RWPE2 (cell line): ENCODE results near the gene SAMHD1.

Source experiments
- ATAC-seq: fragments of 200-7000 bp; cut with Tn5 transposase; 3 replicates; pipeline ENCODE4 v1.9.1; 2021; ENCODE audit warnings: low read depth
- DNase-seq: peaks from one replicate; pipeline ENCODE4 v3.0.0-alpha.2; 2020; ENCODE audit warnings: low spot score
- H3K27ac ChIP-seq: fragments of 450-650 bp; 2 replicates; pipeline ENCODE4 v1.5.1; 2017; ENCODE audit warnings: mild to moderate bottlenecking; ENCODE audit not compliant: poor library complexity, severe bottlenecking
- H3K27me3 ChIP-seq: fragments of 250-450 bp; sonication (Bioruptor Pico); 2 replicates; pipeline ENCODE4 v1.5.1; 2021; ENCODE audit warnings: mild to moderate bottlenecking, moderate library complexity; ENCODE audit not compliant: insufficient read depth, poor library complexity, severe bottlenecking
- H3K36me3 ChIP-seq: fragments of 250-450 bp; sonication (Bioruptor Pico); 2 replicates; pipeline ENCODE4 v1.5.1; 2020; ENCODE audit warnings: low read depth, mild to moderate bottlenecking, moderate library complexity
- H3K4me1 ChIP-seq: fragments of 250-450 bp; sonication (Bioruptor Pico); 2 replicates; pipeline ENCODE4 v1.5.1; 2021; ENCODE audit warnings: mild to moderate bottlenecking, moderate library complexity; ENCODE audit not compliant: insufficient read depth, poor library complexity, severe bottlenecking
- H3K4me3 ChIP-seq: fragments of 250-450 bp; sonication (Bioruptor Pico); 2 replicates; pipeline ENCODE4 v1.5.1; 2021; ENCODE audit warnings: mild to moderate bottlenecking, moderate library complexity; ENCODE audit not compliant: severe bottlenecking
- H3K9me3 ChIP-seq: fragments of 250-450 bp; sonication (Bioruptor Pico); 2 replicates; pipeline ENCODE4 v1.5.1; 2021; ENCODE audit warnings: mild to moderate bottlenecking, moderate library complexity; ENCODE audit not compliant: severe bottlenecking
- CTCF ChIP-seq: fragments of 450-650 bp; IDR thresholded peaks from one replicate; pipeline ENCODE4 v1.5.1; 2017; ENCODE audit warnings: mild to moderate bottlenecking, moderate library complexity; ENCODE audit not compliant: poor library complexity, severe bottlenecking

Gene SAMHD1

GRCh38 chr20:36927704-36928103 lies 23.8 kb downstream of the SAMHD1 start:
- ATAC-seq, result no peak
- Histone ChIP-seq H3K36me3 (peaks cover 73% of the 10 kb centered on the region), H3K27ac (no peak overlapping the region), H3K4me1 (no peaks in the 10 kb centered on the region), H3K27me3 (no peaks in the 10 kb centered on the region), H3K9me3 (no peaks in the 10 kb centered on the region), H3K4me3 (no peak overlapping the region)
- TF ChIP-seq CTCF, result no peak
- no peak for DNase-seq

GRCh38 chr20:36926653-36927200 lies 24.8 kb downstream of the SAMHD1 start:
- DNase-seq (no peak), ATAC-seq (no peak)
- H3K4me3 ChIP-seq, result no peak overlapping the region
- H3K9me3 ChIP-seq, result no peaks in the 10 kb centered on the region
- H3K27ac ChIP-seq, result no peak overlapping the region
- H3K4me1 ChIP-seq, result no peaks in the 10 kb centered on the region
- no peak for TF ChIP-seq CTCF
- H3K36me3 ChIP-seq, result peaks cover 68% of the 10 kb centered on the region
- no peaks in the 10 kb centered on the region for H3K27me3 ChIP-seq

- H3K4me3 ChIP-seq, result no peak overlapping the region
- H3K27me3 ChIP-seq, result no peaks in the 10 kb centered on the region
- H3K27ac ChIP-seq, result no peak overlapping the region
- H3K9me3 ChIP-seq, result no peaks in the 10 kb centered on the region
- TF ChIP-seq CTCF, result no peak
- peaks cover 55% of the 10 kb centered on the region for H3K36me3 ChIP-seq
- no peaks in the 10 kb centered on the region for H3K4me1 ChIP-seq
- no peak for ATAC-seq
- DNase-seq, result no peak
Measured at GRCh38 chr20:36925234-36925633, 26.3 kb downstream of the SAMHD1 start.

- Histone ChIP-seq H3K4me1 (no peaks in the 10 kb centered on the region), H3K27me3 (no peaks in the 10 kb centered on the region), H3K27ac (no peak overlapping the region), H3K4me3 (no peak overlapping the region), H3K36me3 (peaks cover 50% of the 10 kb centered on the region), H3K9me3 (no peaks in the 10 kb centered on the region)
- ATAC-seq (no peak), DNase-seq (no peak)
- no peak for TF ChIP-seq CTCF
Measured at GRCh38 chr20:36924167-36925045, 27.1 kb downstream of the SAMHD1 start.

- Histone ChIP-seq H3K4me3 (no peak overlapping the region), H3K36me3 (peaks cover 44% of the 10 kb centered on the region), H3K27me3 (no peaks in the 10 kb centered on the region), H3K9me3 (no peaks in the 10 kb centered on the region), H3K4me1 (no peaks in the 10 kb centered on the region), H3K27ac (no peak overlapping the region)
- TF ChIP-seq CTCF, result no peak
- ATAC-seq, result no peak
- DNase-seq, result no peak
Measured at GRCh38 chr20:36920334-36920730, 31.2 kb downstream of the SAMHD1 start.
